ENCODE measurements around the gene USH1G.

Gene USH1G

GRCh38 chr17:74953134-74953687 is 30.2 kb upstream of the USH1G start:
- DNase-seq: no peak

DNA sequence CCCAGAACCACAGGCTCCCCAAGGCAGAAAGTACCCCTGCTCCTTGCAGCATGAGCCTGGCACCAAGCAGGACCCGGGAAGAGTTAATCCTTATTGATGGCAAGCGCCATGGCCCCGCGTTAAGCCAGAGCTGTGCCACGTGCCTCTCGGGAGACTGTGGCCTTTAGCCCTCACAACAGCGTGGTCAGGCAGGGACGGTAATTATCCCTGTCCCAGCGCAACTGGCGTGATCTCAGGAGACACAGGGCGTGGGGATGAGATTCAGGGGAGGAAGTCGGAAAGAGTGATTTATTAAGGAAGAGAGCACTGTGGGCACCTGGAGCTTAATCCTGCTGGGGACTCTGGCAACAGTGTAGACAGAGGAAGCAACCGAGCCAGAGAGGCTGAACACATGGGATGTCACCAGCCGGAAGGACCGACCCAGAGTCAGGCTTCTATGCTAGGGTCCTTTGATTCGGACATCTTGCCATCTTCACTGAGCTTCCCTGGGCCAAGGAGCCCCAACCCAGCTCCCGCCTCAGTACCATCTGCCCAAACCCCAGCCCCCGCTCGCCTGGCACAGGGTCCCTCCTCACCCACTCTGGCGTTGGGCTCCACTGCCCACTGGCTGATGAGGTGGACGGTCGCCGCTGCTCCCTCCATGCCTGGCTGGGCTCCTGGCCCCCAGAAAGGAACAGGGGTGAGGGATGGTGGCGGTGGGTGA is 29.5 kb upstream of the USH1G start:
- DNase-seq: no peak

DNA sequence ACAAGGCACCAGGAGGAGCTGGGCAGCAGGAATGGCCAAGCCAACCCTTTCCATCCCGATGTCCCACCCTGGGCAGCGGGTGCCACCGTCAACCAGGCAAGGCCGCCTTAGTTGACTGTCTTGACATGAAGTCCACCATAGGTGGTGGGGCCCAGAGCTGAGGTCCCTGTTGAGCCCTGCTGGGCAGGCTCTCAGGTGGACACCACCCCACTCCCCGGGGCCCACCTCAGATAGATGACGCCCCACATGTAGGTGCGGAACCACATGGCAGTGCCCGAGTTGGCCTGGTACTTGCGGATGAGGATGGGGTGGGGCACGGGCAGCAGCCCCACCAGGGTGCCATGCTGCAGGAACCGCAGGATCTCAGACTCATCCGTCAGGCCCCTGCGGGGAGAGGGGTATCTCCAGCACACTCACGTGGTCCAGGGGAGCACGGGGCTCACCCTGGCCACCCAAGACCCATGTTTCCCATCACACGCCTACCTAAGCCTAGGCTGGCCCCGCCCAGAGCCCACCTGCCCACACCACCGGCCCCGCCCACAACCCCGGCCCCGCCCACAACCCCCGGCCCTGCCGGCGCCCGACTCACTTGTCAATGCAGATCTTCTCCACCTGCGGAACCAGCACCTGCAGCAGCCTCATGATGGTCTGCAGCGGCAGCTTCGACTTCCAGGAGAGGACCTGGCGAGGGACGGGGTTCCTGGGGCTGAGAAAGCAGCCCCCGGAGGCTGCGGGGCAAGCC is 28.8 kb upstream of the USH1G start:
- no peak for DNase-seq

- DNase-seq: no peak
Measured at GRCh38 chr17:74951065-74951464, 28.0 kb upstream of the USH1G start.

DNA sequence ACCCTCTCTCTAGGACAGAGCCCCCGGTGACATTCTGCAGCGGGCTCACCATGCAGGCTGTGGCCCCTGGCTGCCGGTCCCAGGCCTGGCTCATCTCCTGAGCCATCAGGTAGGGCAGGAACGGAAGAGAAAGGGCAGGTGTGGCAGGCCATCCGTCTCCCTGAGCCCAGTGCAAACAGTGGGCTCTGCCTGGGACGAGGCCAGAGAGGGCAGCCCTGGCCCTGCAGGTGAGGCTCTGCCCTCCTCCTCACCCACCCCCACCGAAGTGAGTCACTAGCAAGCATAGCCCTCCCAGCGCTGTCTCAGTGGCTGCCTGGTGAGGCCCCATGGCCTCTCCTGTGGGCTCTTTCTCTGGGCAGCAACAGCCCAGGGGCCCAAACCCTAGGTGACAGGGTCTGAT is 27.2 kb upstream of the USH1G start:
- peak; percentile 71 for DNase-seq

DNA sequence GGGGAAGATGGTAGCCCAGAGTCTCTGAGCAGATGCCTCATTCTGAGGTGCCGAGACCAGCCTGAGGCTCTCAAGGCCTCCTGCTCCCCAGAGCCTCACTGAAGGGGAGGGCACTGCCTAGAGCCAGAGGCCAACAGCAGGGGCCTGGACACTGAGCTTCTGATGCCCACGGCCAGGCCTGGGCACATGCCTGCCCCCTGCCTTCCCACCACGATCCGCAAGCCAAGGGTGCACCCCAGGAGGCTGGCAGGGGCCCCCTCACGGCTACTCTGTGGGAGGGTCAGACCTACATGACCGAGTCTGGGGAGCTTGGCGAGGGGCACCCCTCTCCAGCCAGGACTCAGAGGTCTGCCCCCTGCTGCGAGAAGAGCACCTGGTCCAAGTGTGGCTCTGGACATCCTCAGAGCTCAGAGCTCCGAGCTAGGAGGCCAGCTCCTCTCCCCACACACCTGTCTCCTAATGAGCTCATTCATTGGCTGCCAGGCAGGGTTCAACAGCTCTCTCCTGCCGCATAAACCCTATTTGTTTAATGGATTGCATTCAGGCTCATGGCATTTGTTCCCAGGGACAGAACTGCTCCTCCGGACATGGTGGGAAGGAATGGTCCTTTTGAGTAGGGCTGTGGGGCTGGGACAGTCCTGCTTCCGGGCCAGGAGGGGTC is 26.5 kb upstream of the USH1G start:
- peak; percentile 80 for DNase-seq

DNA sequence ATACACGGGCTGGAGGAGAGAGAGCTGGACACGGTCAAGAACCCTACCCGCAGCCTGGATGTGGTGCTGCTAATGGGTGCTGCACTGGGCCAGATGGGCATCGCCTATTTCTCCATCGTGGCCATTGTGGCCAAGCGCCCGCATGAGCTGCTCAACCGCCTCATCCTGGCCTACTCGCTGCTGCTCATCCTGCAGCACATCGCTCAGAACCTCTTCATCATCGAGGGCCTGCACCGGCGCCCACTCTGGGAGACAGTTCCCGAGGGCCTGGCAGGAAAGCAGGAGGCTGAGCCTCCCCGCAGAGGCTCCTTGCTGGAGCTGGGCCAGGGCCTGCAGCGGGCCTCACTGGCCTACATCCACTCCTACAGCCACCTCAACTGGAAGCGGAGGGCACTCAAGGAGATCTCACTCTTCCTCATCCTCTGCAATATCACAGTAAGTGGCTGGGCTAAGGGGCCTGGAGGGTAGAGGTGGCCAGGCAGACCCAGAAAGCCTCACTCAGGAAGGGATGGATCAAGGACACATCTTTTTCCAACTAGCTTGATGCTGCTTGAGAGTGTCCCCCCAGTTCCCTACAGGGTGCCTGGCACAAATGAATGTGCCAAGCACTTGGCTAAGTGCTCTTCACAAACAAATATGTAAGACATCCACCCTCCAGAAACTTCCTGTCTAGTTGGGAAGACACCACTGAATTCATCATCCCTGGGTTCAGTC is 24.1 kb upstream of the USH1G start:
- no peak for DNase-seq

DNA sequence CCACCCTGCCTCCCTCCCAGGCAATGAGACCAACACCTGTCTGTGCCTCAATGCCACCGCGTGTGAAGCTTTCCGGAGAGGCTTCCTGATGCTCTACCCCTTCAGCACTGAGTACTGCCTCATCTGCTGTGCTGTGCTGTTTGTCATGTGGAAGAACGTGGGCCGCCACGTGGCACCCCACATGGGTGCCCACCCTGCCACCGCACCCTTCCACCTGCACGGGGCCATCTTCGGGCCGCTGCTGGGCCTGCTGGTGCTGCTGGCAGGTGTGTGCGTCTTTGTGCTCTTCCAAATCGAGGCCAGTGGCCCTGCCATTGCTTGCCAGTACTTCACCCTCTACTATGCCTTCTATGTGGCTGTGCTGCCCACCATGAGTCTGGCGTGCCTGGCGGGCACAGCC is 23.6 kb upstream of the USH1G start:
- no peak for DNase-seq

GRCh38 chr17:74945543-74945942 is 22.5 kb upstream of the USH1G start:
- DNase-seq: no peak

DNA sequence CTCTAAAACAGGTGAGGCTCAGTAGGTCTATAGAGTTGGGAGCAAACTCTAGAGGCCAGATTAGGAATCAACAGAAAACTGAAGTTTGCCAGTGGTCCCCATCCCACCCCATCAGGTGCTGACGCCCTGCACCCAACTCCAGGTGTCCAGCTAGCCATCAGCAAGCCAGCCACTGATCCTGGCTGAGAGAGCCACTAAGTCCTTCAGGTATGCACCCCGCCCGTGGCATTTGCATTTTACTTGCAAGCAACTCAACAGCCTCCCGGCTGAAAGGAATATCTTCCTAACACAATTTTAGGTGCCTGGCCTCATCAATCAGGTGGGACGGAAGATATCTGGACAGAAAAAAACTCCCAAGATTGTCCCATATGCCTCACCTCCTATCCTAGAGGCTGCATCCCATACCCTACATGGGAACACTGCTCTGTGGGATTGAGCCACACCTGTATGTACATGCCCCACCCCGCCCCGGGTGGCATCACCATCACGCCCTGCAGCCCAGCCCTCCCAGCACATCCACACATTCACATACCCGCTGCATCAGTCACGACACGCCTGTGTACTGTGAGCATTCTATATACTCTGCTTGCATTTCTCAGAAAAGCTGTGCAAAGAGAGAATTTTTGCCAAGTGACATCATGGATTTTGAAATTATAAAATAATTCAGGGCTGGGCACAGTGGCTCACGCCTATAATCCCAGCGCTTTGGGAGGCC is 20.9 kb upstream of the USH1G start:
- DNase-seq: no peak

DNA sequence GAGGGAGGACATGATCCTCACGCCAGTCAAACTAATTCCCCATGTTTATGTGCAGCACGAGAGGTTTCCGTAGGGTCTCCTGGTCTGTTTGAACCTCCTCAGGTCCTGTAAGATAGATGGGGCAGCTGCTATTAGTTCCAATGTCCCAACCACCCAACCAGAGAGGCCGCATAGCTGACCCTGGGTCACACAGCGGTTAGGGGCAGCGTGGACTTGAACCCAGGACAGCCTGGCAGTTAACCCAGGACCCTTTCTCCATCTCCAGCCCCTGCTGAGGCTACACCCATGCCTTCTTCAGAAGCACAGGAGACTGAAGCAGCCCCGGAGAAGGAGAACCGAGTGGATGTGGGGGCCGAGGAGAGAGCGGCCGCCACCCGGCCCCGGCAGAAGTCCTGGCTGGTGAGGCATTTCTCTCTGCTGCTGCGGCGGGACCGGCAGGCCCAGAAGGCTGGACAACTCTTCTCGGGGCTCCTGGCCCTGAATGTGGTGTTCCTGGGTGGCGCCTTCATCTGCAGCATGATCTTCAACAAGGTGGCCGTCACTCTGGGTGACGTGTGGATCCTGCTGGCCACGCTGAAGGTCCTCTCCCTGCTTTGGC is 18.2 kb upstream of the USH1G start:
- DNase-seq: no peak

- DNase-seq: no peak
Measured at GRCh38 chr17:74939534-74939933, 16.5 kb upstream of the USH1G start.

DNA sequence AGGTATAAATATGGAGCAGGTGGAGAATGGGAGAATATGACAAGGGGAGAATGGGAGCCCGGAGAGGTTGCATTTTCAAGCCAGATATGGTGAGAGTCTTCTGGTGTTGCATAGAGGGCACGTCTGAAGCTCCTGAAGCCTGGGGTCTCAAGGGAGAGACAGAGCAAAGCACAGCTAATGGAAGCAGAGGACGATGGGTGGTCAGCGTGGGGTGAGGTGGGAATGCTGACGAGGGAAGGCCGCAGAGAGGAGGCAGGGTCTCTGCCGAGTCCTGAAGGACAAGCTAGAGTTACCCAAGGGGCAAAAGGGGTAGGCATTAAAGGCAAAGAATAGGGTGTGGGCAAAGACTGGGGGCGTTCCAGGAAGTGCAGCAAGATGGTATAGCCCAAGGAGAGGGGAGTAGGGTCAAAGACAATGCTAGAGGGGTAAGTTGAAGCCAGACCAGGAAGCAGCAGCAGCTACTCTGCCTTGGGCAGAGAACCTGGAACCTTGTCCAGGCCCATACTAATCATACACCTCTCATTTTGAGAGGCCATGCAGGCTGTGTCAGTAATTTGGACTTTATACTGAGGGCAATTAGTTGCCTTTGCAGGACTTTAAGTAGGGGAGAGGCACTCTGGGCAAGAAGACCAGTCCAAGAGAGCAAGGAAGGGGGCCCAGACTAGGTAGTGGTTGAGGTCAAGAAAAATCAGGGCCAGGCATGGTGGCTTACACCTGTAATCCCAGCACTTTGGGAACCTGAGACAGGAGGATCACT is 15.3 kb upstream of the USH1G start:
- no peak for DNase-seq

GRCh38 chr17:74937064-74938051 is 14.3 kb upstream of the USH1G start:
- no peak for DNase-seq

DNA sequence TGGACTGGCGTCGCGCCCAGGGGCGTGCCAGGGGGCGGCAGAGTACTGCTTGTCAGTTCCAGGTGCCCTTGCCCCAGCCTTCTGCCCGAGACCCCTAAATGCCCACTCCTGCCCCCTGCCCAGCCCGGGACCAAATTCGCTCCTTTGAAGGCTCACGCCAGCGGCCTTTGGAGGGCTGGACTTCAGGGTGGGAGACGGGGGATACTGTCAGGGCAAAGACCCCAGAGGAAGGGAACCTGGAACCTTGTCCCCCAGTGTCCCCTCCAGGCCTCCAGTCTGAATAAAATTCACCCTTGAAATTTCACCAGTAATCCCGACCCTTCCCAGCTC is 13.4 kb upstream of the USH1G start:
- DNase-seq: no peak

- DNase-seq: peak; percentile 34
Measured at GRCh38 chr17:74935585-74936469, 12.8 kb upstream of the USH1G start, which contains the start of gene OTOP3. TSS of gene OTOP3 (plus strand) at chr17:74935898. CDS start at chr17:74935922, 24 bp downstream.

DNA sequence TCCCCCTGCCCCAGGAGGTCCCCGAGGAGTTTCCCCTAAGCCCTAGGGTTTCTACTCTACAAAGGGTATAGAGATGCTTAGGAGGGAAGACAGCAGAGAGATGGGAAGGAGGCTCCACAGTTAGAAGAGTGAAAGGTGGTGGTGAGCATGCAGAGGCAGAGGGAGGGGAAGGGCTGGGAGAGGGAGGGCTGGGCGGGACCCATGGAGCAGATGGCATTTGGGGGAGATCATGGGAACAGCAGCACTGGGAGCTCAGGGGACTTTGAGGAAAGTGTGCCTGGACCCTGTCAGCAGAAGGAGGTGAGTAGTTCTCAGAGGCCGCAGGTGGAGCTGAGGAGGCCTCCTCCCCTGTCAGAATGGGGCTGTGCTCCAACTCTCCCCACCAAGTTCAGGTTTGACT is 12.0 kb upstream of the USH1G start:
- no peak for DNase-seq

DNA sequence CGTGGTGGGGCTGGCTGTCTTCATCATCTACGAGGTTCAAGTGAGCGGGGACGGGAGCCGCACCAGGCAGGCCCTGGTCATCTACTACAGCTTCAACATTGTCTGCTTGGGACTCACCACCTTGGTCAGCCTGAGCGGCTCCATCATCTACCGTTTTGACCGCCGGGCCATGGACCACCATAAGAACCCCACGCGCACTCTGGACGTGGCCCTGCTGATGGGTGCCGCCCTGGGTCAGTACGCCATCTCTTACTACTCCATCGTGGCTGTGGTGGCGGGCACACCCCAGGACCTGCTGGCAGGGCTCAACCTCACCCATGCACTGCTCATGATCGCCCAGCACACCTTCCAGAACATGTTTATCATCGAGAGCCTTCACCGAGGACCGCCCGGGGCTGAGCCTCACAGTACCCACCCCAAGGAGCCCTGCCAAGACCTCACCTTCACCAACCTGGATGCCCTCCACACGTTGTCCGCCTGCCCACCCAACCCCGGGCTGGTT is 7.5 kb upstream of the USH1G start:
- no peak for DNase-seq

DNA sequence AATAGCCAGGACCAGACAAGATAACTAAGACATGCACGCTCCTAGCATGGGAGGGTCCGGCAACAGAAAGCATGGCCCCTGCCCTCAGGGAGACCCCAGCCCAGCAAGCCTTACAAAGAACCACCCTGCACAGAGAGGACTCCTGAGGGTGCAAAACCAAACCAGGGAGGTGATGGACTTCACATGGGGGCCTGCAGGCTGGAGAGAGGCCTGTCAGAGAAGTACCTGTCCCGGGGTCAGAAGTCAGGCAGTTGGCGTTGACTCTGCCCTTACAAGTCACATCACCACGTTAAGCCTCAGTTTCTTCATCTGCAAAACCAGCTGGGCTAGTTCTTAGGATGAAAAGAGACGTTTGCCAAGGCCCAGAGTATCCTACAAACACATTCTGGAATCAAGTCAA is 5.7 kb upstream of the USH1G start:
- no peak for DNase-seq

All from NCI-H510A treated with DMSO at 0.1 percent for 48 hours (cell line).